HG03460 (cell line): Measurements from ENCODE around the gene EGR4.

Experiments used
- ATAC-seq: cut with Tn5 transposase; IDR thresholded peaks from one replicate; pipeline ENCODE4 v1.9.1; 2021; ENCODE audit not compliant: unreplicated experiment

The EGR4 gene

GRCh38 chr2:73293534-73294171, at the start of gene EGR4:
TSS of gene EGR4 (minus strand) at chr2:73293548. CDS start at chr2:73293317, 231 bp downstream.
- peak; percentile 84 for ATAC-seq

- ATAC-seq, result no peak
Measured at GRCh38 chr2:73341039-73341438, 47.7 kb upstream of the EGR4 start.

GRCh38 chr2:73339201-73339600, 45.9 kb upstream of the EGR4 start:
- ATAC-seq, result no peak

- ATAC-seq, result no peak
Measured at GRCh38 chr2:73337828-73338227, 44.5 kb upstream of the EGR4 start.

- ATAC-seq, result no peak
Measured at GRCh38 chr2:73334620-73335019, 41.3 kb upstream of the EGR4 start.

- no peak for ATAC-seq
Measured at GRCh38 chr2:73334045-73334444, 40.7 kb upstream of the EGR4 start.

GRCh38 chr2:73333564-73333963, 40.2 kb upstream of the EGR4 start:
- ATAC-seq, result no peak

- no peak for ATAC-seq
Measured at GRCh38 chr2:73324126-73324725, 30.9 kb upstream of the EGR4 start.

GRCh38 chr2:73323551-73323950, 30.2 kb upstream of the EGR4 start:
- no peak for ATAC-seq

- ATAC-seq, result no peak
Measured at GRCh38 chr2:73314441-73314840, 21.1 kb upstream of the EGR4 start.

GRCh38 chr2:73307720-73308119, 14.4 kb upstream of the EGR4 start:
- no peak for ATAC-seq

- ATAC-seq, result no peak
Measured at GRCh38 chr2:73301636-73302035, 8.3 kb upstream of the EGR4 start.

- no peak for ATAC-seq
Measured at GRCh38 chr2:73300926-73301325, 7.6 kb upstream of the EGR4 start.

GRCh38 chr2:73297586-73297985, 4.2 kb upstream of the EGR4 start:
- no peak for ATAC-seq

GRCh38 chr2:73297151-73297559, 3.8 kb upstream of the EGR4 start:
- no peak for ATAC-seq

GRCh38 chr2:73295751-73296400, 2.5 kb upstream of the EGR4 start:
- ATAC-seq, result no peak

GRCh38 chr2:73294239-73294638, 891 bp upstream of the EGR4 start:
- no peak for ATAC-seq

- peak; percentile 2 for ATAC-seq
Measured at GRCh38 chr2:73292906-73293533, 328 bp downstream of the EGR4 start.

- no peak for ATAC-seq
Measured at GRCh38 chr2:73292316-73292905, 937 bp downstream of the EGR4 start.

- no peak for ATAC-seq
Measured at GRCh38 chr2:73291461-73292315, 1.7 kb downstream of the EGR4 start.

- no peak for ATAC-seq
Measured at GRCh38 chr2:73291093-73291460, 2.3 kb downstream of the EGR4 start.
